Muscle of arm (tissue), 14 donors: ENCODE data around the gene AICDA. TPM values are rescaled to one million over a fixed set of nuclear protein-coding genes. Genes with fewer than 3 reads are reported as not detected.
"Not testable (repeated sequence)": the region's sequence is repeated elsewhere in the genome, so short reads cannot be mapped to it uniquely, and the experiment has no call there.

Experiments
- DNase-seq: peaks from one replicate; pipeline ENCODE4 v3.0.0-alpha.2; 2013
- long read RNA-seq, 11 donors: transcript quantifications; one replicate each; lab custom pipeline, GENCODE V29; 2026
- polyA plus RNA-seq, 12 donors: library from polyadenylated mRNA; unstranded; fragments of 120-200 nt; gene quantifications; one replicate each; pipeline ENCODE4 v1.2.1, GENCODE V29; 2013; ENCODE audit not compliant: insufficient read length in 12 of 12

Gene AICDA
- under 1 TPM in 10 of 12 donors, not detected in 2; 0.17 to 0.72 (median 0.39) TPM for polyA plus RNA-seq
- long read RNA-seq, donor 1, result 0 reads
- long read RNA-seq, donor 2, result 0 reads
- long read RNA-seq, donor 3, result 0 reads
- long read RNA-seq, donor 4, result 0 reads
- long read RNA-seq, donor 5, result 0 reads
- long read RNA-seq, donor 6, result 0 reads
- long read RNA-seq, donor 7, result 0 reads
- long read RNA-seq, donor 8, result 0 reads
- long read RNA-seq, donor 9, result 0 reads
- long read RNA-seq, donor 10, result 0 reads
- long read RNA-seq, donor 11, result 0 reads

GRCh38 chr12:8612629-8613028 is at the start of gene AICDA:
TSS of gene AICDA (minus strand) at chr12:8612859. CDS start at chr12:8612767, 92 bp downstream.
- no peak for DNase-seq

- no peak for DNase-seq
These were observed 49.1 kb upstream of the AICDA start for GRCh38 chr12:8661751-8662150.

- DNase-seq, result no peak
These were observed 48.4 kb upstream of the AICDA start for GRCh38 chr12:8661016-8661415.

GRCh38 chr12:8658346-8658745 is 45.7 kb upstream of the AICDA start:
- no peak for DNase-seq

- no peak for DNase-seq
These were observed 42.8 kb upstream of the AICDA start for GRCh38 chr12:8655421-8655820.

- no peak for DNase-seq
These were observed 36.0 kb upstream of the AICDA start for GRCh38 chr12:8648576-8649205.

- DNase-seq, result no peak
These were observed 35.3 kb upstream of the AICDA start for GRCh38 chr12:8647968-8648367.

- no peak for DNase-seq
These were observed 31.9 kb upstream of the AICDA start for GRCh38 chr12:8644345-8645248.

- no peak for DNase-seq
These were observed 30.1 kb upstream of the AICDA start for GRCh38 chr12:8642775-8643174.

- no peak for DNase-seq
These were observed 27.3 kb upstream of the AICDA start for GRCh38 chr12:8639936-8640335.

GRCh38 chr12:8638951-8639350 is 26.3 kb upstream of the AICDA start:
- no peak for DNase-seq

- DNase-seq, result no peak
These were observed 25.0 kb upstream of the AICDA start for GRCh38 chr12:8637666-8638065.

GRCh38 chr12:8637244-8637643 is 24.6 kb upstream of the AICDA start:
- no peak for DNase-seq

GRCh38 chr12:8636581-8636980 is 23.9 kb upstream of the AICDA start:
- DNase-seq, result no peak

GRCh38 chr12:8636007-8636346 is 23.3 kb upstream of the AICDA start:
- DNase-seq, result not testable (repeated sequence)

- not testable (repeated sequence) for DNase-seq
These were observed 22.8 kb upstream of the AICDA start for GRCh38 chr12:8635342-8636006.

GRCh38 chr12:8630131-8630530 is 17.5 kb upstream of the AICDA start:
- no peak for DNase-seq

GRCh38 chr12:8629486-8630033 is 16.9 kb upstream of the AICDA start:
- DNase-seq, result no peak

- DNase-seq, result no peak
These were observed 16.1 kb upstream of the AICDA start for GRCh38 chr12:8628731-8629130.

GRCh38 chr12:8624750-8625149 is 12.1 kb upstream of the AICDA start:
- DNase-seq, result not testable (repeated sequence)

GRCh38 chr12:8622646-8623045 is 10.0 kb upstream of the AICDA start:
- DNase-seq, result no peak

GRCh38 chr12:8615206-8615605 is 2.5 kb upstream of the AICDA start:
- DNase-seq, result no peak
